Measurements from ENCODE around the gene SPDYE18.
"Not testable (repeated sequence)": the region's sequence is repeated elsewhere in the genome, so short reads cannot be mapped to it uniquely, and the experiment has no call there.

SPDYE18 gene

GRCh38 chr7:77005461-77006057 is 56.8 kb downstream of the SPDYE18 start:
- not testable (repeated sequence) for DNase-seq

GRCh38 chr7:77004151-77004550 is 58.2 kb downstream of the SPDYE18 start:
- not testable (repeated sequence) for DNase-seq

- DNase-seq = not testable (repeated sequence)
Measured at GRCh38 chr7:77003241-77003640, 59.1 kb downstream of the SPDYE18 start.

- not testable (repeated sequence) for DNase-seq
Measured at GRCh38 chr7:77002678-77003233, 59.6 kb downstream of the SPDYE18 start.

- DNase-seq = not testable (repeated sequence)
Measured at GRCh38 chr7:77002104-77002503, 60.3 kb downstream of the SPDYE18 start.

Measured in CD4-positive, alpha-beta T cell treated with Interleukin-12 subunit alpha and Interleukin-12 subunit beta, for 1 hour (primary cell).